Stimulated activated CD4-positive, alpha-beta T cell treated with anti-CD3 and anti-CD28 coated beads, TNF-alpha, amount 100 ng/mL, for 24 hours (primary cell): Measurements from ENCODE around the gene UPK1B.
"Not testable (repeated sequence)": the region's sequence is repeated elsewhere in the genome, so short reads cannot be mapped to it uniquely, and the experiment has no call there.

Experiments
- DNase-seq, 3 experiments: peaks; one replicate each; pipeline ENCODE4 v3.0.0-alpha.2; 2020; ENCODE audit warnings: low read depth in 3 of 3

The UPK1B gene

GRCh38 chr3:119173325-119173724 is at the start of gene UPK1B:
Gene UPK1B, plus strand, starts transcription at chr3:119173598. Its CDS starts 13,144 bp downstream, at chr3:119186742.
- DNase-seq = no peak

GRCh38 chr3:119125342-119125741 is 48.1 kb upstream of the UPK1B start:
- no peak for DNase-seq

GRCh38 chr3:119125742-119126504 is 47.5 kb upstream of the UPK1B start:
- no peak for DNase-seq

GRCh38 chr3:119130291-119130690 is 43.1 kb upstream of the UPK1B start:
- DNase-seq = not testable (repeated sequence)

- not testable (repeated sequence) for DNase-seq
These were observed 41.1 kb upstream of the UPK1B start for GRCh38 chr3:119132291-119132690.

GRCh38 chr3:119139360-119139759 is 34.0 kb upstream of the UPK1B start:
- DNase-seq = not testable (repeated sequence)

DNA sequence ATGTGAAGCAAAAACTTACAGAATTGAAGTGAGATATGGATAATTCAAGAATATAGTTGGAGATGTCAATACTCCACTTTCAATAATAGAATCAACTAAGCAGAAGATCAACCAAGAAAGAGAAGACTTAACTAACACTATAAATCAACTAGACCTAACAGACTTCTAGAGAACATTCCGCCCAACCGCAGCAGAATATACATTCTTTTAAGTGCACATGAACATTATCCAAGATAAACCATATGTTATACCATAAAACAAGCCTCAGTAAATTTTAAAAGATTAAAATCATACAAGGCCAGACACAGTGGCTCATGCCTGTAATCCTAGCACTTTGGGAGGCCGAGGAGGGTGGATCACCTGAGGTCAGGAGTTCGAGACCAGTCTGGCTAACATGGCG is 32.9 kb upstream of the UPK1B start:
- no peak for DNase-seq

DNA sequence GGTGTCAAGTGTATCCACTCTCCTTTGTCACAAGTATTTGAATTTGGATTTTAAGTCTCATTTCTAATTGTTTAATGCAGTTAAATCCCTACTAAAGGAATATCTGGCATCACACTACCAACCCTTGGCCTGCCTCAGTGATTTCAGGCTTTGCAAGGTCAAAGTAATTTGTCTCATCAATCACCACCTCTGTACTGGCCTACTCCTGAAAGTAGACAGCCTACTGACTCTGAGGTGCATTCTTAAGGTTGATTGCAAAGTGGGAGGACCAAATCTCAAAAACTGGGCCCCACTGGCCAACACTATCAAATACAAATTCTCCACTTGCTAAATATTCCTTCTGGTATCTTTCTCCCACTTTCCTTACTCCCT is 28.3 kb upstream of the UPK1B start:
- no peak for DNase-seq

- no peak for DNase-seq
These were observed 27.8 kb upstream of the UPK1B start, which contains the start of gene TEX55 for GRCh38 chr3:119145500-119146167. Gene TEX55, plus strand, starts transcription at chr3:119146165. Its CDS starts 25 bp downstream, at chr3:119146190.

- DNase-seq = no peak
These were observed 26.6 kb upstream of the UPK1B start for GRCh38 chr3:119146578-119147375.

DNA sequence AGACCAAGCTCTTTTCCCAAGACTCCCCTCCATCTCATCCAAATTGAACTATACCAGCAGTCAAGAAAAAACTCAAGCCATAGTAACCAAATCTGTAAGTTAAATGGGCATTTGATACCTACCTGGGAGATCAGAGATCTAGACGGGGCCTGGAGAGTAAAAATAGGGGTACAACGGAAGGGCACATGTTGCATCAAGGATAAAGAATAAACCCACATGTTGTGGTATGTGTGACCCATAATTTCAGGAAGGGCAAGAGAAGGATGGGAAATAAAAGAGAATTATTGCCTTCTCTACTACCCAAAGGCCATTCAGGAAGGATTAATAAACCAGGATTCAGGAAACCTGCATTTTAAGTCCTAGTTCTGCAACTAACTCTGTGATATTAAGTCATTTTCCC is 25.9 kb upstream of the UPK1B start:
- DNase-seq = no peak

DNA sequence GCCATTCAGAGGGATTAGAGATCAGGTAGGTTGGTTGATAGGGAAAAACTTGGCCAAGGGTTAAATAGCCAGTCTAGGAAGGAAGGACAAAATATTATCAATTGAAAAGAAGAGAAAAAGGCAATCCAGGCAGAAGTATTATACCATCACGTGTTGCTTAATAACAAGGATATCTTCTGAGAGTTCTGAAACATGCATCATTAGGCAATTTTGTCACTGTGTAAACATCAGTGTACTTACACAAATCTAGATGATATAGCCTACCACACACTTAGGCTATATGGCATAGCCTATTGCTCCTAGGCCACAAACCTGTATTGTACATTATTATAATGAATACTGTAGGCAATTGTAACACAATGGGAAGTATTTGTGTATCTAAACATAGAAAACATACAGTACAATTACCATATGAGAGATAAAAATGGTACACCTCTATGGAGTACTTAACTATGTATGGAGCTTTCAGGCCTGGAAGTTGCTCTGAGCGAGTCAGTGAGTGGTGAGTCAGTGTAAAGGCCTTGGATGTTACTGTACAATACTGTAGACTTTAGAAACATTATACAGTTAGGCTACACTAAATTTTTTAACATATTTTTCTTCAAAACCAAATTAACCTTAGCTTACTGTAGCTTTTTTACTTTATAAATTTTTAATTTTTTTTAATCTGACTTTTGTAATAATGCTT is 24.8 kb upstream of the UPK1B start:
- no peak for DNase-seq

GRCh38 chr3:119149484-119149883 is 23.9 kb upstream of the UPK1B start:
- DNase-seq = no peak

DNA sequence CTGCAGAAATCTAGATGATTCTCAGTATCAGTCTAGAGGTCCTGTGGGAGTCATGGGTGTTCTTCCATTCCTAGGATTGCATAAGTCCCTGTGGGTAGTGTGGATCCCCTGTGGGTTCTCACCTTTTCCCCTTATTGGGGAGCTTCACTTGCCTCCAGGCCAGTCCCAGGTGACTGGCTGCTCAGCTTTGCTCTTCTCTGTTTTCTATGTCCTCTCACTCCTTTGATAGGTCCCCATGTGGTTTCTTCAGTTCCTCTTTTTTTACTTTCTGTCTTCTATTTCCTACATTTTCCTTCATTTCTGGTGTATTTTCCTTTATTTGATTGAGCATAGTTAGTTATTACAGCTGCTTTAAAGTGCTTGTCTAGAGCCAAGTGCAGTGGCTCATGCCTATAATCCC is 16.5 kb upstream of the UPK1B start:
- DNase-seq = no peak

DNA sequence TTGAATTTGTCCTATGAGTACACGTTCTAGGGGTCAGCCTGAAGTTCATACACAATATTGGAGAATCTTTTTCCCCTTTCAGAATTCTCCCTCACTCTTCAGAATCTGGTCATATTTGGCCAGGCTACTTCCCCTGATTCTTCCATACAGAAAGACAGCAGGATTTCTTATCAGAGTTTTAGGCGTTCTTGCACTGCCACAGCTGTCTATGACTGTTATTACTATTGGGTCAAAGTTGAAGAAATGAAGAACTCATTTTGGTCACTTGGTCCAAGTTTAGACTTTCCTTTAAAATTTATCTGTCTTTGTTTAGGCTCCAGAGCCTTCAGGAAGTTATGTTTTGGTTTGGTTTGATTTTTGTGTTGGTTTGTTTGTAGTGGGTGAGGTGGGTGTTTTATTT is 15.4 kb upstream of the UPK1B start:
- no peak for DNase-seq

GRCh38 chr3:119160361-119160760 is 13.0 kb upstream of the UPK1B start:
- DNase-seq = no peak

GRCh38 chr3:119160815-119161214 is 12.6 kb upstream of the UPK1B start:
- DNase-seq = no peak

DNA sequence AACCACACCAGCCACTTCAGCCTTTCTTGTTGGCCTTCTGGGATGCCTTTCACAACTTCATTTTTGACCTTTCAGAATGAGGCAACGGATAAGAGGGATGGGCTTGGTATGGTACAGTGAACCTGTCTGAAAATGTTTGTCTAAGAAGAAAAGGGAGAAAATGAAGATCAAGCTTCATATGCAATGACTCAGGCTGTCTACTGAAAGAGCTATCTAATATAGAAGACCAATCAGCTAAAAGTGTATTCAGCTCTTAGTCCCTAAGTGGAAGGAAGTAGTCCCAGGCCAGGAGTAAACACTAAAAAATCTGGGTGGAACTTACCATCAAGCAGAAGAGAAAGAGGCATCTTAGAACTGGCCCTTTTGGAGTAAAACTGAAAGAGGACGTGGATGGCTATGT is 12.2 kb upstream of the UPK1B start:
- DNase-seq = no peak

- not testable (repeated sequence) for DNase-seq
These were observed 8.7 kb upstream of the UPK1B start for GRCh38 chr3:119164745-119165144.

DNA sequence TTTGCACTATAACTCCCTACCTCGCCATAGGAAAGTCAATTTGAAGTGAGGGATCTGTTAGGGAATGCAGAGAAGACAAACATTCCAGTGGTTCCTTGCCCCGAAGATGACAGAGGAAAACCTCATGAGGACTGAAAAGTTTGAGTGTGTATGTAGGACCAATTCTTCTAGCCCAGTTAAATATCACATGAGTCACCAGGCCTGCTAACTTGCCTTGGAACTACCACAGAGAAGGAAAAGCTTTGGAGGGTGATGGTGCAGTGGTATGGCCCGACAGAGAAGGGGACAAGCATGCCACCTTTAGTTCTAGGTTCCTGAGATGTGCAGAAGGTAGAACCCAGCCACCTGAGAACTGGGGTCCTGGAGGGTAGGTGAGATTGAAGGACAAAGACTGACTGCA is 2.6 kb upstream of the UPK1B start:
- DNase-seq = no peak

GRCh38 chr3:119175872-119176756 is 2.7 kb downstream of the UPK1B start:
- no peak for DNase-seq
